HepG2 (cell line): ENCODE measurements around the gene AARS1. TPM values are rescaled to one million over a fixed set of nuclear protein-coding genes. Genes with fewer than 3 reads are reported as not detected.

ENCODE experiments used
- BHLHE40 ChIP-seq: IDR thresholded peaks from 2 replicates; pipeline ENCODE4 v1.6.1; 2011; ENCODE audit warnings: low read length, improper control_type of control experiment
- CHCHD3 ChIP-seq: sonication (generic); formaldehyde crosslinking; IDR thresholded peaks from 2 replicates; pipeline ENCODE4 v1.8.0; 2022; ENCODE audit warnings: mild to moderate bottlenecking, missing genetic modification reagents, moderate library complexity
- HNRNPLL ChIP-seq: fragments of 200-400 bp; formaldehyde crosslinking; IDR thresholded peaks from 2 replicates; pipeline ENCODE4 v1.6.1; 2017; ENCODE audit warnings: mild to moderate bottlenecking, low read depth, low read length; ENCODE audit not compliant: poor library complexity, severe bottlenecking
- HOXA9 ChIP-seq: sonication (generic); formaldehyde crosslinking; IDR thresholded peaks from 2 replicates; pipeline ENCODE4 v1.8.1; 2022; ENCODE audit warnings: missing genetic modification reagents, mild to moderate bottlenecking, moderate library complexity, borderline replicate concordance
- KAT8 ChIP-seq: IDR thresholded peaks from 2 replicates; pipeline ENCODE4 v1.6.1; 2016; ENCODE audit warnings: missing genetic modification reagents, missing compliant biosample characterization
- KLF9 ChIP-seq: IDR thresholded peaks from 2 replicates; pipeline ENCODE4 v1.6.1; 2016; ENCODE audit warnings: low read depth
- MTF1 ChIP-seq: sonication (generic); formaldehyde crosslinking; IDR thresholded peaks from 2 replicates; pipeline ENCODE4 v1.5.0; 2020; ENCODE audit warnings: missing genetic modification reagents
- PLRG1 ChIP-seq: fragments of 450-650 bp; conservative IDR thresholded peaks from 2 replicates; pipeline ENCODE4 v1.6.1; 2016
- RFX1 ChIP-seq: fragments of 450-650 bp; IDR thresholded peaks from 2 replicates; pipeline ENCODE4 v1.6.1; 2017
- TCF7L2 ChIP-seq: IDR thresholded peaks from 2 replicates; pipeline ENCODE4 v1.6.1; 2011; ENCODE audit warnings: mild to moderate bottlenecking, low read depth, low read length, moderate library complexity
- TOE1 ChIP-seq: sonication (generic); formaldehyde crosslinking; IDR thresholded peaks from 2 replicates; pipeline ENCODE4 v1.4.0; 2020; ENCODE audit warnings: mild to moderate bottlenecking, missing genetic modification reagents
- ZBTB1 ChIP-seq: sonication (generic); formaldehyde crosslinking; IDR thresholded peaks from 2 replicates; pipeline ENCODE4 v1.4.0; 2020; ENCODE audit warnings: missing genetic modification reagents, borderline replicate concordance
- ZBTB7A ChIP-seq: sonication (generic); formaldehyde crosslinking; IDR thresholded peaks from 2 replicates; pipeline ENCODE4 v1.8.0; 2022; ENCODE audit warnings: mild to moderate bottlenecking, missing genetic modification reagents
- ZFP82 ChIP-seq: sonication (generic); formaldehyde crosslinking; IDR thresholded peaks from 2 replicates; pipeline ENCODE4 v1.5.1; 2020; ENCODE audit warnings: mild to moderate bottlenecking, missing genetic modification reagents, borderline replicate concordance
- ZNF33B ChIP-seq: sonication (generic); formaldehyde crosslinking; IDR thresholded peaks from 2 replicates; pipeline ENCODE4 v1.5.1; 2020; ENCODE audit warnings: mild to moderate bottlenecking, missing genetic modification reagents
- ZNF549 ChIP-seq: sonication (generic); formaldehyde crosslinking; IDR thresholded peaks from 2 replicates; pipeline ENCODE4 v1.5.0; 2020; ENCODE audit warnings: missing genetic modification reagents
- ZNF607 ChIP-seq: sonication (generic); formaldehyde crosslinking; IDR thresholded peaks from 2 replicates; pipeline ENCODE4 v1.5.1; 2020; ENCODE audit warnings: missing genetic modification reagents, mild to moderate bottlenecking, borderline replicate concordance
- ZNF703 ChIP-seq: sonication (generic); formaldehyde crosslinking; IDR thresholded peaks from 2 replicates; pipeline ENCODE4 v1.5.1; 2020; ENCODE audit warnings: missing genetic modification reagents, mild to moderate bottlenecking, moderate library complexity, borderline replicate concordance
- ZNF709 ChIP-seq: sonication (generic); formaldehyde crosslinking; IDR thresholded peaks from 2 replicates; pipeline ENCODE4 v1.5.0; 2020; ENCODE audit warnings: mild to moderate bottlenecking, missing genetic modification reagents
- ZNF768 ChIP-seq: sonication (generic); formaldehyde crosslinking; IDR thresholded peaks from 2 replicates; pipeline ENCODE4 v1.4.0; 2020; ENCODE audit warnings: missing genetic modification reagents
- ZSCAN25 ChIP-seq: sonication (generic); formaldehyde crosslinking; IDR thresholded peaks from 2 replicates; pipeline ENCODE4 v1.8.0; 2022; ENCODE audit warnings: mild to moderate bottlenecking, missing genetic modification reagents
- polyA plus RNA-seq, 8 experiments: library from polyadenylated mRNA; depleted of rRNA in 3 of 8; stranded (reverse) in 7 of 8; unstranded in 1 of 8; fragments of >200 nt; fragmentation: Illumina TruSeq in 4 of 8; extraction: Trizol in 4 of 8; gene quantifications; 2 replicates each; pipeline versions ENCODE4 v1.2.1 to v1.2.3, GENCODE V29; 2011 to 2016; ENCODE audit warnings: low read depth in 4 of 8, missing spikeins in 1 of 8, mixed read lengths in 1 of 8; ENCODE audit not compliant: insufficient read depth in 1 of 8
- total RNA-seq, 5 experiments: library from RNA; depleted of rRNA; stranded (reverse); fragments of >200 nt; fragmentation: Illumina TruSeq; extraction: Trizol; gene quantifications; 2 replicates each; pipeline ENCODE4 v1.2.3, GENCODE V29; 2016; ENCODE audit warnings: low read depth in 1 of 5
- TF ChIP-seq, protein P1 (sequence below): fragments of 450-650 bp; IDR thresholded peaks from 2 replicates; pipeline ENCODE4 v1.6.1; 2017
- TF ChIP-seq, protein P2 (sequence below): sonication (generic); formaldehyde crosslinking; IDR thresholded peaks from 2 replicates; pipeline ENCODE4 v1.5.0; 2020; ENCODE audit warnings: mild to moderate bottlenecking, missing genetic modification reagents
- TF ChIP-seq, protein P3 (sequence below): sonication (generic); formaldehyde crosslinking; IDR thresholded peaks from 2 replicates; pipeline ENCODE4 v1.4.0; 2020; ENCODE audit warnings: missing genetic modification reagents, borderline replicate concordance
- TF ChIP-seq, protein P4 (sequence below): sonication (generic); formaldehyde crosslinking; IDR thresholded peaks from 2 replicates; pipeline ENCODE4 v1.8.0; 2022; ENCODE audit warnings: missing genetic modification reagents, low read depth, mild to moderate bottlenecking, borderline replicate concordance

The AARS1 gene
- total and polyA plus RNA-seq, 2 of the 13 experiments (the other 11 are each of a cell fraction or from before 2014, with no cell fraction given) = 107 to 132 TPM

DNA sequence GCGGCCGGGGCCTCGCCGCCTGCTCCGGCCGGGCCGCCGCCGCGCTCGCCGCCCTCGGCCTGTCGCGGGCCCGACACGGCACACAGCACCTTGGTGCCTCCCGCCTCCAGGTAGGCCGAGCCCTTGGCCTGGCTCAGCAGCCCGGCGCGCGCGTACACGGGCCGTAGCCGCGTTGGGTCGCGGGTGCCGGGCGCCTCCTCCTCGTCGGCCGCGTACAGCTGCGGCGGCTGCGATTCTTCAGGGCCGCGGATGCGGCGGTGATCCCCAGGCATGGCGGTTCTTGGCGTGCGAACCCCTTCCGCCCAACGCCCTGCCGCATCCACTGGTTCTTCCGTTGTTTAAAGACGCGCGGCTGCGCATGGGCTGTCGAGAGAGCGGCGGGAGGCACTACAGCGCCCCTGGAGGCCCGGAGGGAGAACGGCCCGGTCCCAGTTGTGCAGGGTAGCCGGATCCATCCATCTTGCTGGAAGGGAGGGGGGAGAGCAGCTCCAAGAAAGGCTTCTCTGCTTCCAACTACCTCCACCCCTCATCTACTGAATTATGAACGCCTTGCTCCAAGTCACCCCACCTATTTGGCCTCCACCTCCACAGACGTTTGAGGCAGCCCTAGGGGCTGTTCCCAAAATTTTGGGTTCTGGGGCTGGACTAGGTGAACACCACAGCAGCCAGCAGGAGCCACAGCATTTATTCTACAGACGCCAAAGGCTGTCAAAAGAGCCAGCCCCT lies 37.5 kb downstream of the AARS1 start, which contains the start of gene EXOSC6 (continued):
- TF ChIP-seq ZSCAN25 (CRISPR knock-in tag) (peak; percentile 71), KAT8 (CRISPR knock-in tag) (peak; percentile 96), ZFP82 (CRISPR knock-in tag) (peak; percentile 100), ZNF709 (CRISPR knock-in tag) (peak; percentile 96), ZNF549 (CRISPR knock-in tag) (no peak), ZBTB1 (CRISPR knock-in tag) (no peak), HNRNPLL (peak; percentile 94), CHCHD3 (CRISPR knock-in tag) (peak; percentile 99), TOE1 (CRISPR knock-in tag) (peak; percentile 94; the same call in 1 of the 2 replicates), KLF9 (peak; percentile 81; the same call in 1 of the 2 replicates), TCF7L2 (no peak), ZNF33B (CRISPR knock-in tag) (peak; percentile 93; the same call in 1 of the 2 replicates), ZNF607 (CRISPR knock-in tag) (peak; percentile 80; the same call in 1 of the 2 replicates), ZBTB7A (CRISPR knock-in tag) (no peak; the same call in 1 of the 2 replicates), BHLHE40 (peak; percentile 64), PLRG1 (no peak), MTF1 (no peak), ZNF703 (no peak), HOXA9 (CRISPR knock-in tag) (peak; percentile 97), RFX1 (no peak), ZNF768 (CRISPR knock-in tag) (peak; percentile 81; the same call in 1 of the 2 replicates)
- TF ChIP-seq, protein P1, sequence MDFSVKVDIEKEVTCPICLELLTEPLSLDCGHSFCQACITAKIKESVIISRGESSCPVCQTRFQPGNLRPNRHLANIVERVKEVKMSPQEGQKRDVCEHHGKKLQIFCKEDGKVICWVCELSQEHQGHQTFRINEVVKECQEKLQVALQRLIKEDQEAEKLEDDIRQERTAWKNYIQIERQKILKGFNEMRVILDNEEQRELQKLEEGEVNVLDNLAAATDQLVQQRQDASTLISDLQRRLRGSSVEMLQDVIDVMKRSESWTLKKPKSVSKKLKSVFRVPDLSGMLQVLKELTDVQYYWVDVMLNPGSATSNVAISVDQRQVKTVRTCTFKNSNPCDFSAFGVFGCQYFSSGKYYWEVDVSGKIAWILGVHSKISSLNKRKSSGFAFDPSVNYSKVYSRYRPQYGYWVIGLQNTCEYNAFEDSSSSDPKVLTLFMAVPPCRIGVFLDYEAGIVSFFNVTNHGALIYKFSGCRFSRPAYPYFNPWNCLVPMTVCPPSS = no peak
- TF ChIP-seq, protein P2, sequence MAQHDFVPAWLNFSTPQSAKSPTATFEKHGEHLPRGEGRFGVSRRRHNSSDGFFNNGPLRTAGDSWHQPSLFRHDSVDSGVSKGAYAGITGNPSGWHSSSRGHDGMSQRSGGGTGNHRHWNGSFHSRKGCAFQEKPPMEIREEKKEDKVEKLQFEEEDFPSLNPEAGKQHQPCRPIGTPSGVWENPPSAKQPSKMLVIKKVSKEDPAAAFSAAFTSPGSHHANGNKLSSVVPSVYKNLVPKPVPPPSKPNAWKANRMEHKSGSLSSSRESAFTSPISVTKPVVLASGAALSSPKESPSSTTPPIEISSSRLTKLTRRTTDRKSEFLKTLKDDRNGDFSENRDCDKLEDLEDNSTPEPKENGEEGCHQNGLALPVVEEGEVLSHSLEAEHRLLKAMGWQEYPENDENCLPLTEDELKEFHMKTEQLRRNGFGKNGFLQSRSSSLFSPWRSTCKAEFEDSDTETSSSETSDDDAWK (CRISPR knock-in tag) = no peak
- TF ChIP-seq, protein P3, sequence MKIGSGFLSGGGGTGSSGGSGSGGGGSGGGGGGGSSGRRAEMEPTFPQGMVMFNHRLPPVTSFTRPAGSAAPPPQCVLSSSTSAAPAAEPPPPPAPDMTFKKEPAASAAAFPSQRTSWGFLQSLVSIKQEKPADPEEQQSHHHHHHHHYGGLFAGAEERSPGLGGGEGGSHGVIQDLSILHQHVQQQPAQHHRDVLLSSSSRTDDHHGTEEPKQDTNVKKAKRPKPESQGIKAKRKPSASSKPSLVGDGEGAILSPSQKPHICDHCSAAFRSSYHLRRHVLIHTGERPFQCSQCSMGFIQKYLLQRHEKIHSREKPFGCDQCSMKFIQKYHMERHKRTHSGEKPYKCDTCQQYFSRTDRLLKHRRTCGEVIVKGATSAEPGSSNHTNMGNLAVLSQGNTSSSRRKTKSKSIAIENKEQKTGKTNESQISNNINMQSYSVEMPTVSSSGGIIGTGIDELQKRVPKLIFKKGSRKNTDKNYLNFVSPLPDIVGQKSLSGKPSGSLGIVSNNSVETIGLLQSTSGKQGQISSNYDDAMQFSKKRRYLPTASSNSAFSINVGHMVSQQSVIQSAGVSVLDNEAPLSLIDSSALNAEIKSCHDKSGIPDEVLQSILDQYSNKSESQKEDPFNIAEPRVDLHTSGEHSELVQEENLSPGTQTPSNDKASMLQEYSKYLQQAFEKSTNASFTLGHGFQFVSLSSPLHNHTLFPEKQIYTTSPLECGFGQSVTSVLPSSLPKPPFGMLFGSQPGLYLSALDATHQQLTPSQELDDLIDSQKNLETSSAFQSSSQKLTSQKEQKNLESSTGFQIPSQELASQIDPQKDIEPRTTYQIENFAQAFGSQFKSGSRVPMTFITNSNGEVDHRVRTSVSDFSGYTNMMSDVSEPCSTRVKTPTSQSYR = peak; percentile 55; the same call in 1 of the 2 replicates
- TF ChIP-seq, protein P4, sequence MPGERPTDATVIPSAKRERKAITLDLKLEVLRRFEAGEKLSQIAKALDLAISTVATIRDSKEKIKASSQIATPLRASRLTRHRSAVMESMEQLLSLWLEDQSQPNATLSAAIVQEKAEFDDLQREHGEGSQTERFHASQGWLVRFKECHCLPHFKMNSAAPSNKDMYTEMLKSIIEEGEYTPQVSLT (CRISPR knock-in tag) = no peak
